DMS 273 treated with DMSO at 0.1 percent for 48 hours (cell line): ENCODE data around the gene HSP90AB1.

ENCODE experiments used
- DNase-seq: peaks from one replicate; lab custom pipeline; 2025; lab: John Stamatoyannopoulos, UW

The HSP90AB1 gene

DNA sequence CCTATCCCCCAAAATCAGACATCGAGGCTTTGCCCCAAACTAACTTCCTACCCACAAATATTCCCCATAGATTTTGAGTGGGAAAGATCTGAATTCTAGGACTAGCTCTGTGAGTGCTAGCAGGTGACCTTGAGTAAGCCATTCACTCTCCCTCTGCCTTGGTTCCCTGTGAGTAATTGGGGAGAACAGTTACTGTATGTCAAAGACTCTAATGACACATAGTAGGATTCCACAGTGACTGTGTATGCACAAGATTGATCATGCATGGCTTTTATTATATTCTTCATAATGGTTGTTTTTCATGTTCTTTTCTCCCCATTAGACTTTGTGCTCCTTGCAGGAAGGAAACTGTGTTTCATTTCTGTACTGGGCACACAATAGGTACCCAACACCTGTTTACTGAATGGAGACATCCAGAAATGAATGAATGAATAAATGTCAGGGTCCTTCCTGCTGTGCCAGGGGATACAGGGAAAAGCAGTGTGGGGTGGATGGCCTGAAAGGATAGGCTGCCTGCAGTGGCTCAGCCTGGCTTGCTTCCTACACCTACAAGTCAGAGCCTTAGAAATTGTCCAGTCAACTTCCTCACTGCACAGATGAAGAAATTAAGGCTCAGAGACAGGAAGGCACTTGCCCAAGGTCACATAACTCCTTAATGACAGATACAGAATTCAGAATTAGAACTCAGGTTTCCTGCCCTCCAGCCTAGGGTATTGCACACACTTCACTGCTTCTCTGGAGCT, 22.4 kb downstream of the HSP90AB1 start:
- no peak for DNase-seq

DNA sequence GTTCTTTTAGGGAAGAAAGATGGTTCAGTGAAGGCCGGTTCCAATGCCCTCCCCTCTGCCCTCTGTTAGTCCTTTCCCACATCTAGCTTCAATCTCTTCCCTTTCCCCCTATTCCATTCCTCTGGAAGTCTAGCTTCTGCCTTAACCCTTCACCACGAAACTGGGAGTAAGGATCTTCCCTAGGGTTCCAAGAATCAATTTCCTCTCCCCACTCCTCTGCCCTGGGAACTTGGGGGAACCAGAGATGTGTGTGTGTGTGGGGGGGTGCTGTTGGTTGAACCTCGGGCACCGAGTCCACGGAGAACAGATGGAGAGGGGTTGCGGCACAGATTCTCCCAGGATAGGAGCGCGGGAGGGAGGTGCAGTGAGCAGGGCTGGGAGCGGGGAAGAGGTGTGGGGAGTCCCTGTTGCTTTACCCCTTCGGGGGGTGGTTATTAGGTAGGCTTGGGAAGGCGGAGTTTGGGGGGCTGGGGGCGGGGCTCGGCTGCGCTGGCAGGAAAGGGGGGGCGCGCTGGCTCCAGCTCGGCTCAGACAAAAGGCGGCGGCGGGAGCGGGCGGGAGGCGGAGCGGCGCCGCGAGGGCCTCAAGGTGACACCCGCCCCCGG, 23.1 kb downstream of the HSP90AB1 start, which contains the start of gene TMEM151B:
Gene TMEM151B, plus strand, starts transcription at position 530 of the 605 bp plus-strand sequence. CDS start 293 bp downstream, outside the sequence.
- no peak for DNase-seq

DNA sequence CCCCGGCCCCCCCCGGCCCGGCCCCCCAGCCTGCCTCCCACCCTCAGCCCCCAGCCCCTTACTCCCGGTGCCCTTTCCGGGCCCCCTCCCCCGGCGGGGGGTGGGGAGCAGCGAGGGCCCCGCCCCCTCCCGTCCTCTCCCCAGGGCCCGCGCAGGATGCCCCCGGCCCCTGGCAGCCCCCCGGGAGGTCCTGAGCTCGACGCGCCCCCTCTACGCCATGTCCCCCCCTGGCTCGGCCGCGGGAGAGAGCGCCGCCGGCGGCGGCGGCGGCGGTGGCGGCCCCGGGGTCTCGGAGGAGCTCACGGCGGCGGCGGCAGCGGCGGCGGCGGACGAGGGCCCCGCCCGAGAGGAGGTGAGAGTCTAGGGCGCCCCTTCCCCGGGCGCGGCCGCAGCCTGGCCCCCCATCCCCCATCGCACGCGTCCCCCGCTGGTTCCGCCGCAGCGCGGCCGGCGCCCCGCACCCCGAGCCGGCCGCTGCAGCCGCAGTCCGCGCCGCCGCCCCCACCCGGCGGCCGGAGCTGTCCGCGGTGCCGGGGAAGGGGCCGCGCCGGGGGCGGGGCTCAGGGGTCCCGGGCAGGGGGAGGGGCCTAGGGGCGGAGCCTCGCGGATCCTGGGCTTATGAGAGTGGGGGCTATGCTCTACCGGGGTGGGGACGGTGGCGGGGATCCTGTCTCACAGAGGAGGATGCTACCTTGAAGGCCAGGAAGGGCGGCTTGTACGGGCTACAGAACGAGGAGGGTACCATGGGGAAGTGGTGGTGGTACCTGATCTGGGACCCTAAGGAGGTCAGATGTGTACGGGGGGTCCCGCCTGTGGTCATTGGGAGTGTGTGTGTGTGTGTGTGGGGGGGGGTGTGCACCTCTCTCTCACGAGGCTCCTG, 23.9 kb downstream of the HSP90AB1 start:
- no peak for DNase-seq

DNA sequence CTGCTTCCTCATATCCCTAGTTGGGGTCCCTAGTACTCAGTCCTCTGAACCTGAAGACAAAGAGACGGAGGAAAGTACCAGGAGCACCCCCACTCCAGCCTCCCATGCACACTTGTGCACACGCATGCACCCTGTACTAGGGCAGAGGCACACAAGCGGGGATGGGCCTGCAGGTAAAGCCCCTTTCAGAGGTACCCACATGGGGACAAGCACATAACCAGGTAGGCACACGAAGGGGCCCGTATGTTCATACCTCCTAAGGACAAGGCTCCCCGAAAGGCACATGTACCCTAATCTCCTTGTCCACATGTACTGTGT, 24.5 kb downstream of the HSP90AB1 start:
- DNase-seq, result no peak

DNA sequence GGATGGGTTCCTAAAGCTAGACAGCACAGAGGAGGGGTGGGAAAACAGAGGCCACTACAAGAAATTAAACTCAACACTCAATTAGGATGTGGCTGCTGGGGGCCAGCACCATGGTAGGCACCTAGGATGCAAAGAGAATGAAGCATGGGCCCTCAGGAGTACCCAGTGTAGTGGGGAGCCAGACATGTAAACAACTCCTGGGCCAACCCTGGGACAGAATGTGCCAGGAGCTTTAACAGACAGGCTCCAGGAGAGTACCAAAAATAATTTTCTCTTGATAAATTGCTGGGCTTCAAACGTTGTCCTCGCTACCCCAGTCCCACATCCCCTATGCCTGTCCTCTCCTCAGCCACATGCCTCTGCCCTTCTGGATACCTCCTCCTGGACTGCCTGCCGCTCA, 25.0 kb downstream of the HSP90AB1 start:
- DNase-seq, result no peak

DNA sequence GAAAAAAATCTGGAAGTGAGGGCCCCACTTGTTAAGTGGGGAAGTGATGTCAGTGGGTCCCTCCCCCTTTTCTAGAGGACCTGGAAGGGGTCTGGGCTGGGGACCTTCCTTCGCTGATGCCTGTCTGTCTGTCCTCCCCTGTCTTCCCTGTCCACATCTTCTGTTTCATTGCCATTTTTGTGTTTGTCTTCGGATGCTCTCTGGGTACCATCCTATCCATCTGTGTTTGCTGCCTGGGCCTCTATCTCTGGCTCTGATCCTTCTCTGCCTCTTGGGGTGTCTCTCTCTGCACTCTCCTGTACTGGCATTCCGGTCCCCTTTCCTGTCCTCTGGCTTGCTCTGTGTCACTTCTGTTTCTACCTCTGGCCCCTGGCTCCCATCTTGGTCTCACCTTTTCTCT, 25.6 kb downstream of the HSP90AB1 start:
- DNase-seq, result no peak

DNA sequence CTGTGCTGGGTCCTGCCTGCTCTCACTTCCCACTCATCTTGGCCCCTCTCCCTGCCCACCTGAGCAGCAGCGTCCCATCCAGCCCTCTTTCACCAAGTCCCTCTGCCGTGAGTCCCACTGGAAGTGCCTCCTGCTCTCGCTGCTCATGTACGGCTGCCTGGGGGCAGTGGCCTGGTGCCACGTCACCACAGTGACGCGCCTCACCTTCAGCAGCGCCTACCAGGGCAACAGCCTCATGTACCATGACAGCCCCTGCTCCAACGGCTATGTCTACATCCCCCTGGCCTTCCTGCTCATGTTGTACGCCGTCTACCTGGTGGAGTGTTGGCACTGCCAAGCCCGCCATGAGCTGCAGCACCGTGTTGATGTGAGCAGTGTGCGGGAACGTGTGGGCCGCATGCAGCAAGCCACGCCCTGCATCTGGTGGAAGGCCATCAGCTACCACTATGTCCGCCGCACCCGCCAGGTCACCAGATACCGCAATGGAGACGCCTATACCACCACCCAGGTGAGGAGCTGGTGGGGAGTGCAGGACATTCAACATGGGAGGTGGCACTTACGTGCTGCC, 26.2 kb downstream of the HSP90AB1 start:
- DNase-seq, result no peak

DNA sequence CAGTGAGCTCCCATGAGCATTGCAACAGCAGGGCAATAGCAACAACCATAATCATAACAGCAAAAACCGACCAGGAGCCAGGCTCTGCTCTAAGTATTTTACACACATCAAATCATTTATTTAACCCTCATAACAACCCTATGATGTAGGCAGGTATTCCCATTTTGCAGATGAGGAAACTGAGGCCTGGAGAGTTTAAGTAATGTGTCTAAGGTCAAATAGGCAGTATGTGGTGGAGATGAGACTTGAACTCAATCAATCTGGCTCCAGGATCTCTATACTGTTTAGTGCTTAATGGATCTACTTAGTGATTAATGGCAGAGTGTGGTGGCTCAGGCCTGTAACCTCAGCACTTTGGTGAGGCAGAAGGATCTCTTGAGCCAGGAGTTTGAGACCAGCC, 26.7 kb downstream of the HSP90AB1 start:
- no peak for DNase-seq

DNA sequence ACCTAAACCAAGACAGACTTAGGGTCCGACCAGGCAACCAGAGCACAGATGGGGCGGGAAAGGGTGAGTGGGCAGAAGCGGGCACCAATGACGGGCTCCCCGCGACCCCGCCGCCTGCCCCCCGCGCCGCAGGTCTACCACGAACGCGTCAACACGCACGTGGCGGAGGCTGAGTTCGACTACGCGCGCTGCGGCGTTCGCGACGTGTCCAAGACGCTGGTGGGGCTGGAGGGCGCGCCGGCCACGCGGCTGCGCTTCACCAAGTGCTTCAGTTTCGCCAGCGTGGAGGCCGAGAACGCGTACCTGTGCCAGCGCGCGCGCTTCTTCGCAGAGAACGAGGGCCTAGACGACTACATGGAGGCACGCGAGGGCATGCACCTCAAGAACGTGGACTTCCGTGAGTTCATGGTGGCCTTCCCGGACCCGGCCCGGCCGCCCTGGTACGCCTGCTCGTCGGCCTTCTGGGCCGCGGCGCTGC, 28.4 kb downstream of the HSP90AB1 start:
- no peak for DNase-seq

DNA sequence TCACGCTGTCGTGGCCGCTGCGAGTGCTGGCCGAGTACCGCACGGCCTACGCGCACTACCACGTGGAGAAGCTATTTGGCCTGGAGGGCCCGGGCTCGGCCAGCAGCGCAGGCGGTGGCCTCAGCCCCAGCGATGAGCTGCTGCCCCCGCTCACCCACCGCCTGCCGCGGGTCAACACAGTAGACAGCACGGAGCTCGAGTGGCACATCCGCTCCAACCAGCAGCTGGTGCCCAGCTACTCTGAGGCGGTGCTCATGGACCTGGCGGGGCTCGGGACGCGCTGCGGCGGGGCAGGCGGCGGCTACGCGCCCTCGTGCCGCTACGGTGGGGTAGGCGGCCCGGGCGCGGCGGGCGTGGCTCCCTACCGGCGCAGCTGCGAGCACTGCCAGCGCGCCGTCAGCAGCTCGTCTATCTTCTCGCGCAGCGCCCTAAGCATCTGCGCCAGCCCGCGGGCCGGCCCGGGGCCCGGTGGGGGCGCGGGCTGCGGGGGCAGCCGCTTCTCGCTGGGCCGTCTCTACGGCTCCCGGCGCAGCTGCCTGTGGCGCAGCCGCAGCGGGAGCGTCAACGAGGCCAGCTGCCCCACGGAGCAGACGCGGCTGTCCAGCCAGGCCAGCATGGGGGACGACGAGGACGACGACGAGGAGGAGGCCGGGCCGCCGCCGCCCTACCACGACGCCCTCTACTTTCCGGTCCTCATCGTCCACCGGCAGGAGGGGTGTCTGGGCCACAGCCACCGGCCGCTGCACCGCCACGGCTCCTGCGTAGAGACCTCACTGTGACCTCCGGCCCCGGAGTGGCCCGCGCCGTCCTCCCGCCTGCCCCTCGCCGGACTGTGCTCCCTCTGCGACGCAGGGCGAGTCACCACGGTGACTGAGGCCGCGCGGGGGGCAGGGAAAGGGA, 29.1 kb downstream of the HSP90AB1 start:
- DNase-seq, result no peak

DNA sequence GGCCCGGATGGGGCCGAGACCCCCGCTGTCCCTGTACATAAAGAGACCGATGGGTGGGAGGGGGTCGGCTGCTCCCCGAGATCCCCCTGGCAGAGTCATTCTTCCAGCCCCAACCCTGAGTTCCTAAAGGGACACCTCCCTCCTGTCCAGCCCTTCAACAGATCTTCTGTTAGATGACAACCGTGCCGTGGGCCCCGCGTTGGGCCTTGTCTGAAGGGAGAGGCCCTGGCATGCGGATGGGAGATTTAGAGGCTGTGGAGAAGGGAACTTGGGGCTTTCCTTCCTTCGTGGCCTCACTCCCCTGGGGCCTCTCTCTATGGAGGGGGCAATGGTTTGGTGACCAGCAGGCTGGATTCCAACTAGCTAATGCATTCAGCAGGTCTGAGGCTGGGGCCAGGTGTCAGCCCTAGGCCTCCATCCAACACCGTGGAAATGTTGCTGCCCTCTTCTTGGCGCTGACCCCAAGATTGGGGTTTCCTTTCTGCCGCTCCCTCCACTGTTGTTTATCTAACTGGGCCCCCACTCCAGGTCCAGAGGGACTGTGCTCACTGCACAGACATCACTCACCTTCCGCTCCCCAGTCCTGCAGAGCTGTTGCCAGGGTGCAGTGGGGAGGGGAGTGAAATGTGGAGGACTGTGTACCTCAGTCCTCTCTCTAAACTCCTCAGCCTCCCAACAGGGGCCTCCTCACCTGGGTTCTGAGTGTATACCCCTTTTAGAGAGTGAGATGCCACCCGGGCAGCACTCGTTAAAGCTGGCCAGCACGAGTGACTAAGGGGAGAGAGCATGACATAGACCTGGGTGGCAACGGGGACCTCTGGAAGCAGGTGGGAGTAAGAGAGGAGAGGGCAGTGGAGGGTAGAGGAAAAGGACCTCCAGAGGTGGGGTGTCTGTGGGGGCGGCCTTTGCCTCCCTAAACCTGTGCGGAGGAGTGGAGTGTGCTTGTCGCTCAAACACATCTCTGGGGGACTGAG, 30.1 kb downstream of the HSP90AB1 start:
- DNase-seq, result no peak

DNA sequence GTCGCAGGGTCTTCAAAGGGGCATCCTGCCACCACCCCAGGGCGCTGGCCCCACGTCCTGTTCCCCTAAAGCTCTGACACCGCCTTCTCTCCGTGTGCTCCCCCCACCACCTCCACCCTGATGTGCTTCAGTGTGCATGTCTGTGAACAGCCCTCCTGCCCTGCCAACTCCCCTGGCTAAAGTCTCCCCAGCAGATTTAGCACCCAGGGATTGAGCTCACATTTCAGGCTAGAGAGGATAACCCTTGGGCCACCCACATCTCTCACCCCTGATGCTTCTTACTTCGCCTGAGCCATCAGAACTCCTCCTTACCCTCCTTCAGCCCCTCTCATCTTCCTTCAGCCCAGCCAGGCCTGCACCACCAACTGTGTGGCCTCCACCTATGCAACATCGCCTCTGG, 30.9 kb downstream of the HSP90AB1 start:
- DNase-seq, result no peak

DNA sequence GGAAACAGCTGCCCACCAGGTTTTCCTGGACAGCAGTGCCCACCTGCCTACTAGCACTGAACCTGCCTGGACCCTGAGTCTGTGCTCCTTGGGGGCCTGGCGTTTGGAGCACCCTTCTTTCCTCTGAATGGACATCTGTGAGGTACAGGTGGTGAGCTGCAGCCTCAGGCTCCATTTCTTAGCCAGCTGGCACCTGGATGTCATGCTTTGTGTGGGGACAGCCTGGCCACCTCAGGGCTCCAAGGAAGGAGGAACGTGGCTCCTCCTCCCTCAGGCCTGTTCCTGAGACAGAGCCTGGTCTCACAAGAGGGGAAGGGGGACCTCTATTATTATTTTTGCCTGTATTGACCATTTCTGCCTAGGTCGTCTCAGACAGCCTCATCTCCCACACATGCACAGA, 31.4 kb downstream of the HSP90AB1 start:
- no peak for DNase-seq

DNA sequence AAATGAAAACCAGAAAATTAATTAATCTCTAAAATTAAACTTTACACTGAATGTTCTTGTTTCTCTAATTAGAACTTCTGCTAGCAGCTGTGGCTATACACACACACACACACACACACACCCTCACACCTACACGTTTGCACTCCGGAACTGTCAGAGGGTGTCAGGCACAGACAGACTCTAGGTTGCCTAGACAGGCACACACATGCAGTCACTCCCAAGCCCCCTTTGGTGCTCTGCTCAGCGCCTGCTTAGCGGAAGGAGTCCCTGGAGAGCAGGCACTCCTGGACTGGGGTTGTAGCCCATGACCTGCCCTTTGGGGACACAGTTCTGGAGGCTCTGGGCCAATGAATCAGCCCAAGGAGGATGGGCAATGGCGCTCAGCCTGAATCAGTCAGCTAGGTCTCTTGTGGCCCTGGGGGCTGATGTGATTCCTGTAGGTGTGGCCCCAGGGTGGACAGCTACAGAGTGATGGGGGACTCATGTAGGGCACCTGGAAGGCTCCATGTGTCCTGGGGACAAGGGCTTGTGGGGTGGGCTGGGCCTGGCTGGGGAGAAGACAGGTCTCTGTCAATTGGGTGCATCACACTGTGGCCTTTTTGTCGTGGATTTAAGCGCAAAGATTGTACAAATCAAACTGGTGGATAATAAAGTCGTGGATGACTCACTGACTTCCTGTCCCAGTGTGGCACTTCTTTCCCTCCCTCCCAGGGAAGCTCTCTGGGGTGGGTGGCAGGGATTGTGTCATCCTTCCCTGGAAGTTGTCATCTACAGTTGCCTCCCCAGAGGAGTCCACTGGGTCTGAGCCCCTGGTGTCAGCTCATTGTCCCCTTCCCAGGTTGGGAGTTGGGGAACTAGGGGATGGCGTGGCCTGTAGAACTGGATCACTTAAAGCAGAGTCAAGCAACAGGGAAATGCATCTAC, 32.1 kb downstream of the HSP90AB1 start:
- DNase-seq, result no peak

DNA sequence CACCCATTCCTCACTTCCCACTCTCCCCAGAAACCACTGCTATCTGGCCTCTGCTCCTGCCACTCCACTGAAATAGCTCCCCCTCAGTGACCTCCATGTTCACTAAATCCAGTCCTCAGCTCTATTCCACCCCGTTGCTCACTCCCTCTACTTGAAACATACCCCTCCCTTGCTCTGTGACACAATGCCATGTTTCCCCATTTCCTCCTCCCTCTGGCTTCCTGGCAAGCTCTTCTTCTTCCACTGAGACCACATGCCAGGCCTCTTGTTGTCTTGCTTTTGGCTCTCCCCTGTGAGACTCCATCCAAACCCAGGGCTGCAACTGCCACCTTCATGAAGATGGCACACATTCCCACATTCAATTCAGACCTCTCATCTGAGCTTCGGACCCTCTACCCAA, 37.2 kb downstream of the HSP90AB1 start:
- DNase-seq, result no peak

DNA sequence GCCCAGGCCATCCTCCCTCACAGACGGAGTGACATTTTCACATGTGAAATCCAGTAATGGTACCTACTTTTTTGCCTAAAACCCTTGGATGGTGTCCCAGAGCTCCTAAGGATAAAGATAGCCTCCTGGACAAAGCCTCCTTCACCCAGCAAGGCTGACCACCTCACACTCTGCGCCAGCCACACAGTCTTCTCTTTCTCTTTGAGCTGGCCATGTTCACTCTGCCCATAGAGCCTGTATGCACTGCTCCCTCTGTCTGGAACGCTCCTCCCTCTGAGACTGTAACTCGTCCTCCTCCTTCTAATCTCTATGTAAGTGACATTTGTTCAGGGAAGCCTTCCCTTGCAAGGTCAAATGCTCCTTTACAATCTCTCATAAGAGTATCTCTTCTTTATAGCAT, 38.0 kb downstream of the HSP90AB1 start:
- no peak for DNase-seq

DNA sequence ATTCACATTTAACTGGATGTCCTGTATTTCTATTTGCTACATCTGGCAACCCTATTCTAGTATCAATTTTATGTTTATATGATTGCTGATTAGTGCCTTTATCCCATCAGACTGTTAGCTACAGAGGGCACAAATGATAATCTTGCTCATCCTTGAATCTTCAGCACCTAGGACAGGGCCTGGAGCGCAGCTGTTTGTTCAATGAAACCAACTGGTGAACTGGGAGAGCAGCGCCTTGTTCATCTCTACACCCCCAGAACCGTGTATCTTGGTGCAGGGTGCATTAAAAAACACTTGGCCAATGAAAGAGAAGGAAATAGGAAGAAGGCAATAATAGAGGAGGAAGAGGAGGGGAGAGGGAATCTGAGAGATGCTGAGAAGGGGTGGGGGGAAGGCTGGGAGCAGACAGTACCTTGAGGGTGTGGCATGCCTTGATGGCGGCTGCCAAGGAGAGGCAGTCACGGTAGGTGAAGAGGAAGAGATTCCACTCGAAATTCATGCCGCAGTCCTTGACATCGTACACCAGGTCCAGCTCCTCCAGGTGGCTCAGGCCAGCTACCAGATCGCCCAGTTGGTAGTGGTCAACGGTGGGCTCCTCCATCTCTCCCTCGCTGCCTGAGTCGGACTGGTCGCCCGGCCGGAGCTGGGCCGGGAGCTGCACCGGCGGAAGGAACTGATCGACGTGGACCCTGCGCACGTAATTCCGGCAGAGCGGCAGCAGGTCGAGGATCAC, 38.8 kb downstream of the HSP90AB1 start:
- DNase-seq, result no peak

DNA sequence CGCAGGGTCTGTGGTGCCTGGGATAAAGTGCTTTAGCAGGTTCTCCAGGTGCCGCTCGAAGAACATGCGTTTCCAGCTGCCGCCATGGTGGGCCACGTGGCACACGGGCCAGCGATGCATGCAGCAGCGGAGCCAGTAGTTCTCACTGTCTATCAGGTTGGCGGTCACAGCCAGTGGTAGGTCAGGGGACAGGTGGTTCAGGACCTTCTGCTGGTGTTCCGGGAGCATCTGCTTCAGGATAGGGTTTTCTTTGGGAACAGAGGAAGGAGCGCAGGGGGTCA, 39.3 kb downstream of the HSP90AB1 start:
- DNase-seq, result no peak

DNA sequence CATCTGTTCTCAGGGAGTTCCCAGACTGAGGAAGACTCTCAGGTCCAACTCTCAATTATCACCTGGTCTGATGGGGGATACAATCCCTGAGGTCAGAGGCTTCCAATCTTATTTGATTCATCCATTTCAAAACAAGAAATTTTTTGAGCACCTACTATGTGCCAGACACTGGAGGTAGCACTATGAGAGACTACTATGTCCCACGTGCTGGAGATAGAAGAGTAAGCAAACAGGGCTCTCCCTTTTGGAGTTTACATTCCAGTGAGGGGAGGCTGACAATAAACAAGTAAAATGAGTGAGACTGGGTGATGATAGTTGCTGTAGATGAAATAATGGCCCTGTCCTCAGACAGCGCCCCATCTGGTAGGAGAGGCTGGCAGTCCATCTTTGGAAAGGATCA, 39.8 kb downstream of the HSP90AB1 start:
- no peak for DNase-seq
